Pancreas (tissue), 10 donors: ENCODE data around the gene ZBTB4. TPM values are rescaled to one million over a fixed set of nuclear protein-coding genes. Genes with fewer than 3 reads are reported as not detected.

Experiments
- ATAC-seq, 4 donors: fragments of 200-7000 bp; cut with Tn5 transposase; one replicate each; pipeline versions ENCODE4 v1.8.0 to v1.9.1; 2020; ENCODE audit warnings: mild to moderate bottlenecking in 4 of 4, moderate library complexity in 4 of 4
- DNase-seq, 6 donors: peaks; one replicate each; pipeline ENCODE4 v3.0.0-alpha.2; 2020
- FAIRE-seq: peaks from 2 replicates; lab custom pipeline; 2012; peaks lifted over from hg19 to GRCh38; lab: Jason Lieb, UNC
- H3K27ac ChIP-seq, 4 donors: fragments of 200-600 bp; sonication (generic); 1 replicate in 3 of 4; 2 replicates in 1 of 4; pipeline versions ENCODE4 v1.5.0 to v1.8.0; 2020
- H3K27me3 ChIP-seq, 4 donors: fragments of 200-600 bp; one replicate each; pipeline ENCODE4 v1.8.0; 2021
- H3K36me3 ChIP-seq, 3 donors: fragments of 200-600 bp; sonication (generic) in 1 of 3; one replicate each; pipeline versions ENCODE4 v1.5.0 to v1.8.0; 2020 to 2021
- H3K4me1 ChIP-seq, 3 donors: fragments of 200-600 bp; one replicate each; pipeline ENCODE4 v1.8.0; 2021
- H3K4me3 ChIP-seq, 4 donors: fragments of 200-600 bp; sonication (generic) in 2 of 4; one replicate each; pipeline versions ENCODE4 v1.5.0 to v1.8.0; 2020 to 2021
- H3K9me3 ChIP-seq, 4 donors: fragments of 200-600 bp; one replicate each; pipeline ENCODE4 v1.8.0; 2021
- WGBS, 2 donors: extraction: QIAGEN DNeasy Blood & Tissue Kit; methylation state at CpG; one replicate each; pipeline ENCODE4 v1.1.7; 2013; 5-methylcytosine and 5-hydroxymethylcytosine counted together
- intact Hi-C, 3 donors: fragments of 100-400 bp; cut with DNase I; formaldehyde crosslinking; loops; one replicate each; pipeline versions ENCODE4 v1.11.1 to v1.14.2; 2022
- polyA plus RNA-seq, 2 donors: library from polyadenylated mRNA; stranded (reverse); fragments of 200-250 nt; gene quantifications; one replicate each; pipeline ENCODE4 v1.2.3, GENCODE V29; 2013
- total RNA-seq, 6 donors: library from RNA; stranded (reverse); fragmentation: NEBNext Ultra II Directional in 4 of 6; extraction: Animal tissue kit (Norgen Biotek cat#: 25700) in 4 of 6; gene quantifications; one replicate each; pipeline versions ENCODE4 v1.2.1 to v1.2.4, GENCODE V29; 2021 to 2023
- TF ChIP-seq, protein P1 (sequence below), 4 donors: fragments of 200-600 bp; sonication (generic) in 3 of 4; IDR thresholded peaks; one replicate each; pipeline versions ENCODE4 v1.5.0 to v1.8.0; 2021; ENCODE audit warnings: antibody characterized with exemption in 4 of 4
- donor health status: healthy with polysubstance abuse.
- donor health status: DM: no; HTN: no; CAD: no; lungs with moderate emphysema.
- donor health status: DM: no; HTN: no; CAD: no.
- donor health status: control.
- donor health status: control.
- donor health status: Bipolar disorder and iron deficiency.
- donor health status: DM: yes; HTN: yes; CAD: no.
- donor health status: DM: no; HTN: no; CAD: no.
- donor health status: DM: no; HTN: no; CAD: no.
- donor health status: DM: yes; HTN: yes; CAD: no.

Gene ZBTB4
- total and polyA plus RNA-seq, 8 donors = 17.3 to 30.2 (median 21.0) TPM

DNA sequence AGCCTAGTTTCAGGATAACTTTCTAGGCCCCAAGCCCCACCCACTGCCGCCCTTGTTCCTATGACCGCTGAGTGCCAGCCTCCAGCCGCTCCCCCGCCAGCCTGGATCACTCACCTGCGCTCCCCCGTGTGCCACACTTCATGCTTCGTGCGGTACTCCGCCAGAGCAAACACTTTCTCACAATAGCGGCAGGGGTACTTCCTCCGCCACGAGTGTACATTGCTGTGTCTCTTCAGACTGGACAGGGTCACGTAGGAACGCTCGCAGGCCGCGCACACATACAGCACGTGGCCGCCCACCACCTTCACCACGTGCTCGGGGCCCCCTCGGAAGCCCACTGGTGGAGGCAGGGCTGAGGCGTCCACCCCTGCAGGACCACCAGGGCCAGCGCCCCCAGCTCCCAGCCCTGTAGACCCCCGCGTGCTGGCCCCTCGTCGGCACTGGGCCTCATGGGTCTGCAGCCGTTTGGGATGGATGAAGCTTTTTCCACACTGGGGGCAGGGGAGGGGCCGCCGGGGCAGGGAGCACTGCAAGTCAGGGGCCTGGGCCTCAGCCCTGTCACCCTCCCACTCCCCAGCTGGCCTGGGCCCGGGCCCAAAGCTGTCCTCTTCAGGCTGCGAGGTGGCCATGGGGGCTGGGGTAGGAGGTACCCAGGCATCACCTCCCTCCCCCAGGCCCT, 13.7 kb downstream of the ZBTB4 start:
- FAIRE-seq (no peak), ATAC-seq (no peak), DNase-seq (peak in 1 of 6 donors; percentile 74)
- Histone ChIP-seq H3K4me3 (no peak overlapping the region), H3K36me3 (peaks cover 0 to 25% (median 5%) of the 10 kb centered on the region in 3 donors), H3K4me1 (peaks cover 11 to 14% (median 14%) of the 10 kb centered on the region in 3 donors), H3K27me3 (no peaks in the 10 kb centered on the region), H3K9me3 (no peaks in the 10 kb centered on the region), H3K27ac (no peak overlapping the region)
- 91 to 92% methylated on average over 31 to 33 of the region's 33 CpGs for WGBS, 2 donors
- intact Hi-C loops = no loop called here
- TF ChIP-seq, protein P1, sequence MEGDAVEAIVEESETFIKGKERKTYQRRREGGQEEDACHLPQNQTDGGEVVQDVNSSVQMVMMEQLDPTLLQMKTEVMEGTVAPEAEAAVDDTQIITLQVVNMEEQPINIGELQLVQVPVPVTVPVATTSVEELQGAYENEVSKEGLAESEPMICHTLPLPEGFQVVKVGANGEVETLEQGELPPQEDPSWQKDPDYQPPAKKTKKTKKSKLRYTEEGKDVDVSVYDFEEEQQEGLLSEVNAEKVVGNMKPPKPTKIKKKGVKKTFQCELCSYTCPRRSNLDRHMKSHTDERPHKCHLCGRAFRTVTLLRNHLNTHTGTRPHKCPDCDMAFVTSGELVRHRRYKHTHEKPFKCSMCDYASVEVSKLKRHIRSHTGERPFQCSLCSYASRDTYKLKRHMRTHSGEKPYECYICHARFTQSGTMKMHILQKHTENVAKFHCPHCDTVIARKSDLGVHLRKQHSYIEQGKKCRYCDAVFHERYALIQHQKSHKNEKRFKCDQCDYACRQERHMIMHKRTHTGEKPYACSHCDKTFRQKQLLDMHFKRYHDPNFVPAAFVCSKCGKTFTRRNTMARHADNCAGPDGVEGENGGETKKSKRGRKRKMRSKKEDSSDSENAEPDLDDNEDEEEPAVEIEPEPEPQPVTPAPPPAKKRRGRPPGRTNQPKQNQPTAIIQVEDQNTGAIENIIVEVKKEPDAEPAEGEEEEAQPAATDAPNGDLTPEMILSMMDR (IDR thresholded peaks at IDR 0.05) = no peak

DNA sequence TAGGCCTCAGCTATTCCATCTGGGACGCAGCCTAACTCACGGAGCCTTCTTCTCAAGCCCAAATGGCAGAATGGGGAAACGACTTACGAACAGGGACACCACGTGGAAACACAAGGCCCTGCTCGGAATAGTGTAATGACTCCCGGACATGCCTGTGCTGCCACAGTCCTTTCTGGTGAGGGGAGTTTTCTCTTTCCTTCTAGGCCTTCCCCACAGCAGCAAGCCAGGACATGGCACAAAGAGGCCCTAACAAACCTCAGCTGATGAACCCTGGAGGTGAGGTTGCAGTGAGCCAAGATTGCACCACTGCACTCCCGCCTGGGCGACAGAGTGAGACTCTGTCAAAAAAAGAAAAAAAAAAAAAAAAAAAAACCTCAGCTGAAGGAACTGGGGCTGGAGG, 15.3 kb downstream of the ZBTB4 start:
- H3K9me3 ChIP-seq = no peaks in the 10 kb centered on the region
- H3K27me3 ChIP-seq = no peaks in the 10 kb centered on the region
- TF ChIP-seq, protein P1 (IDR thresholded peaks at IDR 0.05) = no peak
- intact Hi-C loops = no loop called here
- peaks cover 0 to 25% (median 5%) of the 10 kb centered on the region in 3 donors for H3K36me3 ChIP-seq
- H3K27ac ChIP-seq = no peak overlapping the region
- FAIRE-seq = no peak
- no peak overlapping the region for H3K4me3 ChIP-seq
- no peak for ATAC-seq
- WGBS, 2 donors = 91 to 93% methylated on average over 9 of the region's 9 CpGs
- H3K4me1 ChIP-seq = peaks cover 0 to 4% (median 3%) of the 10 kb centered on the region in 3 donors
- peak in 1 of 6 donors; percentile 16 for DNase-seq

DNA sequence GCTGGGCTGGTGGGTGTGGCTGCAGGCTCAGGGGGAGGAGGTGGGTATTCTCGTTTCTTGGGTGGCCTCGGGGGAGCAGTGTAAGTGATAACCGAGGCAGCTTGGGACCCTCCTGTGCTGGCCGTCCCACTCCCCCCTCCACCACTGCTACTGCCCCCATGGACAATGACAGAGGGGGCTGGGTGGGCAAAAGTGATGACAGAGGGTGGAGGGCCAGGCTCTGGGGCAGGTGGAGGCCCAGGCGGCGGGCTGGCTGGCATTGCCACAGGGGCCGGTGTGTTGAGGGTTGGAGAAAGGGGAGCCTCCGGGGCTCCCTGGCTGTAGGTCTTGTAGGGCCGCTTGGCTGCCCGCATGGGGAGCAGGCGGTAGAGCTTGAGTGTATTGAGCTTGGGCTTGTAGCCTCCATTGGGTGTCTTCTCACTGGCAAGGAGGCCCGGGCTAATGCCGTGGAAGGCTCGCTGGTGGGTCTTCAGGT, 16.0 kb downstream of the ZBTB4 start:
- peak in 1 of 6 donors; percentile 67 for DNase-seq
- intact Hi-C loops = no loop called here
- 88 to 90% methylated on average over 14 of the region's 14 CpGs for WGBS, 2 donors
- no peaks in the 10 kb centered on the region for H3K27me3 ChIP-seq
- peaks cover 0 to 25% (median 5%) of the 10 kb centered on the region in 3 donors for H3K36me3 ChIP-seq
- no peak overlapping the region for H3K27ac ChIP-seq
- TF ChIP-seq, protein P1 (IDR thresholded peaks at IDR 0.05) = no peak
- no peak overlapping the region for H3K4me3 ChIP-seq
- ATAC-seq = no peak
- no peak for FAIRE-seq
- no peaks in the 10 kb centered on the region for H3K9me3 ChIP-seq
- peaks cover 0 to 4% (median 3%) of the 10 kb centered on the region in 3 donors for H3K4me1 ChIP-seq

DNA sequence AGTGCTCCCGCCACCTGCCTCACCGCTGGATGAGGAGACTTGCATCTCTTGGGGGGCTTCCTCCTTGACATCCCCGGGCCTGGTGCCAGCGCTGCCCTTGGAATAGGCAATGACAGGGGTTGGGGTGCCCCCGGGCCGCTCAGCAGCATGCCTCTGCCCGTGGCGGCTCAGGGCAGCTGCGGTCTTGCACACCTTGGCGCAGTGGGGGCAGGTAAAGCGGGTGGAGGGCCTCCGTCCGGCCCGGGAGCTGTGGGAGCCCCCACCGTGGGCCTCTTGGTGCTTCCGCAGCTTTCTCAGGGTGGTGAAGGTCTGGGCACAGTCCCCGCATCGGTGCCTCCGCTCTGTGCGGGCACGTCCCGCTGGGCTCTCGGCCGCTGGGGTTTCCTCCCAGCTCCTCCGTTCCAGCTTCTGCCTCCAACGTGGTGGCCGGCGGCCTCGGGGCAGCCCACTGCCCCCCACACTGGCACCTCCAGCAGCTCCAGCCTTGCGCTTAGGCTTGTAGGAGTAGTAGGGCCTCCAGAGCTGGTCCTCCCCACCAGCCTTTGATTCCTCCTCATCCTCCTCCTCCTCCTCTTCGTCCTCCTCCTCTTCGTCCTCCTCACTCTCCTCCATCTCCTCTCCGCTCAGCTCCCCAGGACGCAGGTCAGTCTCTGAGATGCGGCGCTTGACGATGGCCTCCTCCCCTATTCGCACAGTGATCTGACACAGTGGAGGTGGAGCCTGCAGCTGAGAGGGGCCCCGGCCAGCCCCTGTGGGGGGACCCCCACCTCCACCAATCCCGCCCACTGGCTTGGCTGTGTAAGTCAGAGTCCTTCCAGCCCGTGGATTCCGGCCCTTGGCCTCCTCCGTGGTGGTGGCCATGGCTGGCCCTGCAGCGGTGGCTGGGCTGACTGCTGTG, 16.7 kb downstream of the ZBTB4 start:
- H3K27ac ChIP-seq = no peak overlapping the region
- TF ChIP-seq, protein P1 (IDR thresholded peaks at IDR 0.05) = no peak
- intact Hi-C loops = no loop called here
- H3K27me3 ChIP-seq = no peaks in the 10 kb centered on the region
- DNase-seq (peak in 1 of 6 donors; percentile 78), ATAC-seq (no peak), FAIRE-seq (no peak)
- no peaks in the 10 kb centered on the region for H3K9me3 ChIP-seq
- H3K36me3 ChIP-seq = peaks cover 0 to 25% (median 5%) of the 10 kb centered on the region in 3 donors
- H3K4me3 ChIP-seq = no peak overlapping the region
- H3K4me1 ChIP-seq = peaks cover 0 to 4% (median 3%) of the 10 kb centered on the region in 3 donors
- 93 to 94% methylated on average over 44 of the region's 44 CpGs for WGBS, 2 donors
